GM21723 (cell line): Measurements from ENCODE around the gene POMGNT1.

Source experiments
- ATAC-seq: cut with Tn5 transposase; IDR thresholded peaks from one replicate; pipeline ENCODE4 v1.9.1; 2021; ENCODE audit warnings: mild to moderate bottlenecking, moderate library complexity; ENCODE audit not compliant: unreplicated experiment

The POMGNT1 gene

GRCh38 chr1:46183926-46184557 lies 14.2 kb downstream of the POMGNT1 start:
- ATAC-seq: no peak

- ATAC-seq: no peak
Measured at GRCh38 chr1:46183079-46183847, 15.0 kb downstream of the POMGNT1 start.

DNA sequence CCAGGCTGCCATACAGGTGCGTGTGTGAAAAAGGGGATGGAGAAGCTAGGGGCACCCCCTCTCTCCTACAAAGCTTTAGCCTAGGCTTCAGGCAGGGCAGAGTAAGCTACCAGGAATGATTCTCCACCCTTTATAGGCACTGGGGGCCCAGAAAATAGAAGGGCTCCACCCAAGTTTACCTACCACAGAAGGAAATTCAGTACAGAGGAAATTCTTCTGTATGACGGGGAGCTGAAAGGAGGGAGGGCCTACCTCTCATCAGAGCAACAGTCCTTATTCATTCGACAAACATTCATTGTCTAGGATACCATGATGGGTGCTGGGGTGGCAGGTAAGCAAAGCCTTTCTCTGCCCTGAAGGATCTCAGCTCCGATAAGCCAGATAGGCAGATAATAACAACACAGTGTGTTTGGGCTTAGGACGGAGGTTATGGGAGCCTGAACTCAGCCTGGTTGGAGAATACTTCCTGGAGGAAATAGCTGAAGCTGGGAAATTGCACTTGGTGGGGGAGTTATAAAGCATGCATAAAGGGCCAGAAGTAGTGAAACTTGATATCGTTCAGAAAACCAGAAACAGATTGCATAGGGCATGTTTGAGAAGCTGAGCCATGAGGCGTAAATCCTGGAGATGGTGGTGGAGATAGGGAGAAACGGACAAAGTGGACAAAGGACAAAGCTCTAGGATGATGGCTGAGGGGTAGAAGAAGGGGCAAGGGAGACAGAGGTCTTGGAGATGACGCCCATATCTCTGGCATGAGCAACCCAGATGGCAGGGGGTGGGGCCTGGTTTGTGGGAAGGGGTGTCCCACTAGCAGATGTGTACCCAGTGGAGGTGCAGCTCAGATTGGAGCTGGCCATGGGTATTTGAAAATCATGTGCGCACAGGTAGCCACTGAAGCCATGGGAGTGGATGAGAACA lies 16.6 kb downstream of the POMGNT1 start:
- ATAC-seq: no peak

GRCh38 chr1:46180082-46180616 lies 18.1 kb downstream of the POMGNT1 start:
- no peak for ATAC-seq

DNA sequence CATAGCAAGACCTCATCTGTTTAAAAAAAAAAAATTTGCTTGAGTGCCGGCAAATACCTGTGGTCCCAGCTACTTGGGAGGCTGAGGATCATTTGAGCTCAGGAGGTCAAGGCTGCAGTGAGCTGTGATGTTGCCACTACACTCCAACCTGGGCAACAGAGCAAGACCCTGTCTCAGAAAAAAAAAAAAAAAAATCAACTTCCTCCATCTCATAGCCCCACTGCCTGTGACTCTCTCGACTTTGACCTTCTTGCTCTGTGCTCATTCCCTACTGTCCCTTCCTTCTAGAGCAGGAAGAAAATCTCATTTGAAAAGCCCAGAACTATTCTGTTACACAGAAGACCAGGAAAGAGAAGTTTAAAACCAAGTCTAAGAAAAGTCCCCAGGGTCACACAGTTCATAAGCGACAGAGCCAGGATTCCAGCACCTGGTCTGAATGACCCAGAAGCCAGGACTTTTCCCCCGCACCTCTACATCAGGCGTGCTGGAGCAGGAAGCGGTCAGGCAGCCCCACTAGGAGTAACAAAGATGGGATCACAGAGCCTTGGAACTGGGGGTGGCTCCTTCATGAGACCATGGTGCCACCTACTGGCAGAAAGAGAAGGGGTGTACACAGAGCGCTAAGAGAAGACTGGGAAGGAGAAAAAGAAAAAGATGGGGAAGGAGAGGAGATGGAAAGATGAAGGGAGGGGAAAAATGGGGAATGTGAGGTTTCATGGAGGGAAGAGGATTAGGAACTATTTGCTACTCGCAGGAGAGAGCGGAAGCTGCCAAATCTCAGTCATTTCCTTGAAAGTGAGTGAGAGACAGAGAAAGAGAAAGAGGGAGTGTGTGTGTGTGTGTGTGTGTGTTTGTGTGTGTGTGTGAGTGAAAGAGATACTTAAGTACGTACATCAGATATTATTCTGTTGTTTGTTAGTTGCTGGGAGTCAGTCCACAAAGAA lies 18.8 kb downstream of the POMGNT1 start:
- ATAC-seq: peak; percentile 63

DNA sequence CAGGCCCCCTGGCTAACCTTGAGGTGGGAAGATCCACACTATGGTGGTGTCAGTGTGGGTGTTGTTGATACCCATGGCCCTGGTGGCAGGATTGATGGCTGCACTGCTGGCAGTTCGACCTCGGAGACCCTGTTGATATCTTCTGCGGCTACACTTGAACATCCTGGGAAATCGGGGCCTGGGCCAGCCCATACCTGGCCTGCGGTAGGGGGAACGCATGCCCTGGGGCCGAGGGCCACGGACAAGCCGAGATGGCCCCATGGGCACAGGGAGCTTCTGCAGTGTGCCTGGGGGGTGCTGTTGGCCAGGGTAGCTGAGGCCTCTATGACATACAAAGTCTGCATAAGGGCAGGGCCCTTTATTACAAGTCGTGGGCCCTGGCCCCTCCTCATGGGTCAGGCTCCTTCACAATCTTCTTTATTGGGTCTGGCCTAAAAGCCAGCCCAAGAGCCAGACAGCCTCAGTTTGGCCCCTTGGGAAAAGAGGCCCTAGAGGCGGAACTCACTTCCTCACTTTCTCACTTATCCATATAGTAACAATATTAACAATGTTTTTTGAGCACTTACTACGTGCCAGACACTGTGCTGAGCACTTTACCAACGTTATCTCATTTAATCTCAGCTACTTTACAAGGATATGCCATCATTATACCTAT lies 21.9 kb downstream of the POMGNT1 start, which contains the start of gene P3R3URF:
Gene P3R3URF (minus strand): TSS at position 278 of the 655 bp plus-strand sequence. CDS start 17 bp downstream, at position 261.
- ATAC-seq: no peak

DNA sequence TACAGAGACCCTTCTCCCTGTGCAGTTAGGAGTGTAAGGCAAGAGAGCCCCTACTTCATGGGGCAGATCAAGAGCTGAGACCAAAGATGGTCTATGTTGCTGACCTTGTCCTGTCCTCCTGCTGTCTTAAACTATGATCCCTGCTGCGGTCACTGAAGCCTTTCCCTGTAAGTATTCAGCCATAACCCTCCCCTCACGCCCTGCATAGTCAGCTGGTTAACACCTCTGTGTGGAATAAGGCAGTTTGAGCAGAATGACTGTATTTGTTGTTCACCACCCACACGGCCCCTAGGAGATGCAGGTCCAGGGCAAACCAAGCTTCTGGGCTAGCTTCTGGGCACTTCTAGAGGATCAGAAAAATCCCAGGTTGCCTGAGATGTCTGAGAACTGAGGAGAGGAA lies 23.0 kb downstream of the POMGNT1 start:
- ATAC-seq: no peak

- ATAC-seq: no peak
Measured at GRCh38 chr1:46174448-46175231, 23.6 kb downstream of the POMGNT1 start, which contains the start of gene TSPAN1. Gene TSPAN1 (plus strand): TSS chr1:46175087. CDS start chr1:46181108, 6,021 bp downstream.

- no peak for ATAC-seq
Measured at GRCh38 chr1:46173361-46173856, 24.8 kb downstream of the POMGNT1 start.

GRCh38 chr1:46172321-46172720 lies 25.9 kb downstream of the POMGNT1 start:
- ATAC-seq: no peak

GRCh38 chr1:46171871-46172270 lies 26.4 kb downstream of the POMGNT1 start:
- ATAC-seq: no peak

DNA sequence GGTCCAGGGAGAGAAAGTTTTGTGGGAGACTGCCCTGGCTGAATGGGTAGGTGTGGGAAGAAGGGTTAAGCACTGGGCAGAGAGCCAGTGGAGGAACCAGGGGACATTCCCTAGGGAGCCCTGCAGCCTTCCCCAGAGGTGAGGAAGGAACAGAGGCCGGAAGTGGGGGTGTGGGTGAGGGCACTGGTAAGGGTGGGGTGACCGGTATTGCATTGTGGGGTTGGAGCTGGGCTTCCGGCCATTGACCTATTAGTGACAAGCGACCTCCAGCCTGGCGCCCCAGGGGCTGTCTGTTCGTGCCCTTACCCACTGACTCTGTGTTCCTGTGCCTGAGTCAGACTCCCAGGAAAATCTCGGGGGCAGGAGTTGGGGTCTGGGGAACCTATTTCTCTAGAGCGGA lies 26.9 kb downstream of the POMGNT1 start:
- ATAC-seq: no peak

DNA sequence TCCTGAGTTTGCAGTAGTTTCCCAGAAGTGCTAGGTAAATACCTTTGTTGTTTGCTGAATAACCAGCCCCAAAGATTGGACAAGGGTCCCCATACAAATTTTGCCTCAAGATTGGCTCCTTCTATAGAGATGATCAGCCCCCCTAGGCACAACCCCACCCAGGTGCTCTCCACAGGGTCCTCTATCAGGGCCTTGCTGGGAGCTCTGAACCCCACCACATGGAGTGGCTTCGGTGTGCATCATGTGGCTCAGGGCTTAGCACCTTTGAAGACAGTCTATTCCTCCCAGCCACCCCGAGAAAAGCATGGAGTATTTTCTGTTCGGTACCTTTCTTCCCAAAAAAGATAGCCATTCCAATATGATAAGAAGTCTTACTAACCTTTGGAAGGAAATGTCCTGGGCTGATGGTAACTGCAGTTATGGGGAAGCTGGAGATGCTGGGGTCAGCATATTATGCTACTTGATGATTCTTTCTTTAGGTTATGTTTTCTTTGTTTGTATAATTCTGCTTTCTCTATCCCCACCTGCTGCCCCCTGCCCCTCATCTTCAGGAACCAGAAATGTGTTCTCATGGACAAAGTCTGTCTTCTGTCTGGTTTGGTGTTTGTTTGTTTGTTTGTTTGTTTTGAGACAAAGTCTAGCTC lies 28.3 kb downstream of the POMGNT1 start:
- no peak for ATAC-seq

GRCh38 chr1:46168477-46168876 lies 29.8 kb downstream of the POMGNT1 start:
- no peak for ATAC-seq

DNA sequence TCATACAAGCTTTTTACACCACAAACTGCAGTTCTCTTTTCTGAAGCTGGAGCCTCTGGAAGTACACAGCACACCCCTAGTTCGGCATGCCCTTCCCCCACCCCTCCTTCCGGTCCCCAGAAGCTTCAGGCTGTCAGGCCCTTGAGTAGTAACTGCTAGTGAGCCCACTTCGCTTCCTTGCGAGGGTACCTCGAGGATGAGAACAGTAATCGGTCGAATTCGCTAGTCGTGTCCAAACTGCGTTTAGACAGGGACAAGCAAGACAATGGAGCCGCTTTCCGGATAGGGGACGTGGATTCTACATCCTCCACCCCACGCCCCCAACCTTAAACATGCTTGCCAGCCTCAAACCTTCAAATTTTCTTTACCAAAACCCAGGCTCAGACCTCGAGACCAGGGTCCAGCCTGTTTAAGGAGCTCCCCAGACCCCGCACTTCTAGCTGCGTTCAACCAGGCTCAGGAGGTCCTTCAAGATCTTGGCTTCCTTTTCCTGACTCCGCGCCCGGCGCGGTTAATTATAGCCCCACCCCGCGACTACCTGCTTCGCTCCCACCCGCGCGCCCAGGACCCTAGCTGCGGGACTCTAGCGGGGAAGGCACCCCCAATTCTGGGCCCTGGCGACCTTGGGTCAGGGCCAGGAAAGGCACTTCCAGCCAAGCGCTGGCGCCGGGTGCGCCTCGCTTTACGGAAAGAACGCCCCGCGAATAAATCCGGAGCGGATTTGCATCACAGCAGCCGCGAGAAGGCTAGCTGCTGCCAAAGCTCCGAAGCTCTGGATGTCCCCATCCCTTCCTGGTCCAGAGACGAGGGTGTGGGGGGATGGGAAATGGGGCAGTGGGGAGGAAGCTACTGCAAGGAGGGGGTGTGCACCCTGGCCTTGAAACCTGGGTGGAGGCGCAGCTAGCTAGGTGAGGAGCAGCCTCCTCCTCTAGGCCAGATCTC lies 31.4 kb downstream of the POMGNT1 start:
- no peak for ATAC-seq

GRCh38 chr1:46160212-46160611 lies 38.0 kb downstream of the POMGNT1 start:
- ATAC-seq: no peak

GRCh38 chr1:46159516-46159915 lies 38.7 kb downstream of the POMGNT1 start:
- ATAC-seq: no peak
